ENCODE data around the gene PIH1D2.
"Not testable (repeated sequence)": the region's sequence is repeated elsewhere in the genome, so short reads cannot be mapped to it uniquely, and the experiment has no call there.

PIH1D2 gene

DNA sequence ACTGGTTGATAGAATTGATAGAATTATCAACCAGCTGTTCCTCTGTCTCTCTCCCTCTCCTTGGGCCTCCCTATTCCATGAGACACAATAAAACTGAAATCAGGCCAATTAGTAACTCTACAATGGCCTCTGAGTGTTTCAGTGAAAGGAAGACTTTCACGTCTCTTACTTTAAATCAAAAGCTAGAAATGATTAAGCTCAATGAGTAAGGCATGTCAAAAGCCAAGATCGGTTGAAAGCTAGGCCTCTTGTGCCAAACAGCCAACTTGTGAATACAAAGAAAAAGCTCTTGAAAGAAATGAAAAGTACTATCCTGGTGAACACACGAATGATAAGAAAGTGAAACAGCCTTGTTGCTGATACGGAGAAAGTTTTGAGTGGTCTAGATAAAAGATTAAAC is 16.6 kb downstream of the PIH1D2 start:
- DNase-seq (ENCODE audit: low read depth, low spot score), result no peak

- DNase-seq (ENCODE audit: low read depth, low spot score), result no peak
Observed at GRCh38 chr11:112051768-112052167, 22.0 kb downstream of the PIH1D2 start.

- DNase-seq (ENCODE audit: low read depth, low spot score), result no peak
Observed at GRCh38 chr11:112050721-112051120, 23.1 kb downstream of the PIH1D2 start.

GRCh38 chr11:112049777-112050176 is 24.0 kb downstream of the PIH1D2 start:
- DNase-seq (ENCODE audit: low read depth, low spot score), result no peak

GRCh38 chr11:112048256-112048655 is 25.6 kb downstream of the PIH1D2 start:
- not testable (repeated sequence) for DNase-seq (ENCODE audit: low read depth, low spot score)

GRCh38 chr11:112046647-112047046 is 27.2 kb downstream of the PIH1D2 start:
- not testable (repeated sequence) for DNase-seq (ENCODE audit: low read depth, low spot score)

DNA sequence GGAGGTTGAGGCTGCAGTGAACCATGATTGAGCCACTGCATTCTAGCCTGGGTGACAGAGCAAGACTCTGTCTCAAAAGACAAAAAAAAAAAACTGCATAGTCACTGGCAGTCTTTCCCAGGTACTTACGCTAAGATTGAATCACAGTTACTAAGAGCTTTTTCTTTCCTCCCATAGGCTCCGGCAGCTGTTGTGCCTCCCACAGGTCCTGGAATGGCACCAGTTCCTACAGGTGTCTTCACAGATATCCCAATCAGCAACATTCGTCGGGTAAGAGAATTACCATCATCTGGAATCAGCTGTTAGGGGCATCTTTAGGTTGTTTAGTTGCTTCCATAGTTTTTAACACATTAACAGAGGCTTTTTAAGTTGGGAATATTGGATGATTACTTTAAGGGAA is 28.9 kb downstream of the PIH1D2 start:
- DNase-seq (ENCODE audit: low read depth, low spot score), result no peak

DNA sequence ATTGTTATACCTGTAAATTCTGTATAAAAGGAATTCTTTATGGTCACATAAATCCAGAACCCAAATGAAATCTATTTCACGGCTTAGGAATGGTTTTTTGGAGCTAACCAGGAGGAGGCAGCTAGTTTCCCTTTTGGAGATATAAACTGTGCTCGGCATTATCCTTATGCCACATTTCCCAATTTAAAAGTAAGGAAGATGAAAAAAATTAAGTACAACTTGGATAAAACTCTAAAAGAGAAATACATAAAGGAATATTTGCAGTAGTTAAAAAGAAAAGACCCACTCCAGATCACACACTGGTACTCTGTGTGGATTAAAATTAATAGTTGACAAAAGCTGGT is 30.9 kb downstream of the PIH1D2 start:
- DNase-seq (ENCODE audit: low read depth, low spot score), result no peak

DNA sequence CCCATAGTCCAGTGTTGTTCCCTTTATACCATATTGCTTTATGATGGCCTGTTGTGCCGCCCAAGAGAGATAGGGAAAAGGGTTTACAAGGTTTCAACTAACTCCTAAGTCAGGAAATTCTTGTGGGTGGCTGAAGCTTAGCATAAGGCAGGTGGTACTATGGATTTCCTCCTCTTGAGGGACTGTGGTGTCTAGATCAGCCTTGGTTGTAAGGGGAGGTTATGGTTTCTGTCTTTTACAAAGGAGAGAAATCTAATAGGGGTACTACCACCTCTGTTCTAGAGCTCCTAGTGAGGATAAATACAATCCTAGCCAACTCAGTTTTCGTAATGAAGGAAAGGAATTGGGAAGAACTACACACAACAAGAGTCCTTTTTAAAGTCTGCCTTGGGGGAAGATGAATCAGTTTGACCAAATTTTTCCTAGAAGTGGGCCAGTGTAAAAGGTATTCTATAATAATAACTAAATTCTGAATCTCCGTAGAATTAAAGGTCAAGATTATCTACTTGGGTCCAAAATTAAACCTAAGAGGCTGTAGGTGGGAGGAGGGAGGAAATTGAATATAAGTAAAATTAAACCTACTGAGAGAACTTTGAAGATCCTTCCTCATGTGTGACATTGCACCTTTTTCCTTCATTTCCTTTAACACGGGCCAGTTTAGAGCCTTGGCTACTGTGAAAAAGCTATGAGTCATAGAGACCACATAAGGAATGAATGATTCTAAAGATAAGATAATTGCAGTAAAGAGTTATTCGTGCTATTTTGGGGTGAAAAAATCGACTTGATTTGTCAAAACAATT is 31.5 kb downstream of the PIH1D2 start:
- DNase-seq (ENCODE audit: low read depth, low spot score), result no peak

GRCh38 chr11:112037527-112037926 is 36.3 kb downstream of the PIH1D2 start:
- DNase-seq (ENCODE audit: low read depth, low spot score), result no peak

DNA sequence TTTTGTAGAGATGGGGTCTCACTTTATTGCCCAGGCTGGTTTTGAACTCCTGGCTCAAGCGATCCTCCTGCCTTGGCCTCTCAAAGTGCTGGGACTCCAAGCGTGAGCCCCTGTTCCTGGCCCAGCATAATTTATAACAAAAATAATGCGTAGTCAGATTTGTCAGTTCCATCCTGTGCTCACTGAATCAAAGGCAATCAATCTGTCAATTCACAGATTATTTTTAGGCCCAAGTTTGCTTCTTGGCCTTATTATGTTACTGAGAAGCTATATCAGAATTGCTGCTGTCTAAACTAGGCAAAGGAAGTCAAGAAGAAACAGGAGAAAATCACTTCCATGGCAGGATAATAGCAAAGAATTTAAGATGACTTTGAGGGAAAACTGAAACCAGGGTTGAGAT is 39.9 kb downstream of the PIH1D2 start:
- DNase-seq (ENCODE audit: low read depth, low spot score), result no peak

DNA sequence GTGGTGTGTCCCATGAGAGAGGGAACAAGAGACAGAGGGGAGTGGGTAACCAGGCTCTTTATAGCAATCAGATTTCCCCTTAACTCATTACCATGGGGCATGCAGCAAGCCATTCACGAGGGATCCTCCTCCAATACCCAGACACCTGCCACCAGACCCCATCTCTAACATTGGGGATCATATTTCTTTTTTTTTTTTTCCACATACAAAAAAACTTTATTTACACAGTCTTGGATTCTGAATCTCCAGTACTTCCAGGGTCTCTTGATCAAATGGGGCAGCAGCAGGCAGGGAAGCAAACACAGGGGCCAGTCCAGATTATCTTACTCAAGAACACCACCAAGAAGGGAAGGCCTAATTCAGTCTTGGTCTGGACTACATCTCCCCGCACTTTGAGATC is 44.4 kb downstream of the PIH1D2 start:
- no peak for DNase-seq (ENCODE audit: low read depth, low spot score)

DNA sequence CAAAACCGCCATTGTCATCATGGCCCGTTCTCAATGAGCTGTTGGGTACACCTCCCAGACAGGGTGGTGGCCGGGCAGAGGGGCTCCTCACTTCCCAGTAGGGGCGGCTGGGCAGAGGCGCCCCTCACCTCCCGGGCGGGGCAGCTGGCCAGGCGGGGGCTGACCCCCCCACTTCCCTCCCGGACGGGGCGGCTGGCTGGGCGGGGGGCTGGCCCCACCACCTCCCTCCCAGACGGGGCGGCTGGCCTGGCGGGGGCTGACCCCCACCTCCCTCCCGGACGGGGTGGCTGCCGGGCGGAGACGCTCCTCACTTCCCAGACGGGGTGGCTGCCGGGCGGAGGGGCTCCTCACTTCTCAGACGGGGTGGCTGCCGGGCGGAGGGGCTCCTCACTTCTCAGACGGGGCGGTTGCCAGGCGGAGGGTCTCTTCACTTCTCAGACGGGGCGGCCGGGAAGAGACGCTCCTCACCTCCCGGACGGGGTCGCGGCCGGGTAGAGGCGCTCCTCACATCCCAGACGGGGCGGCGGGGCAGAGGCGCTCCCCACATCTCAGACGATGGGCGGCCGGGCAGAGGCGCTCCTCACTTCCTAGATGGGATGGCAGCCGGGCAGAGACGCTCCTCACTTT is 46.9 kb downstream of the PIH1D2 start:
- DNase-seq (ENCODE audit: low read depth, low spot score), result not testable (repeated sequence)

DNA sequence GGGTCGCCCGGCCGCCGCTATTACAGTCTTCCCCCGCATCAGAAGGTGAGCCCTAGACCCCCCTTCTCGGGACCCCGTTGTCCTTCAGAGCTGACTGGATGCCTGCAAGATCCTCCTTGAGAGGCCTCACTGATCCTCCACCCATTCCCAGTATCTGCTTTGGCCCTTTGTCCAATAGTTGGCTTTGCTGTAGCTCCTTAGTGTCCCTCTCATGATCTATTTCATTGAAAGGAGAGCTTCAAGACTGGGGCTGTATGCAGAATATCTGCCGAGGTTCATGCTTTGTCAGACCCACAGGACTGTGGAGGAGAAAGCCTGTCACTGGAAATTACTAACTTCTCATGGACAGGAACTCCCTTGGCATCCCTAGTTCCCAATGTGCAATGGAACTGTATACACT is 48.1 kb downstream of the PIH1D2 start:
- DNase-seq (ENCODE audit: low read depth, low spot score), result no peak

DNA sequence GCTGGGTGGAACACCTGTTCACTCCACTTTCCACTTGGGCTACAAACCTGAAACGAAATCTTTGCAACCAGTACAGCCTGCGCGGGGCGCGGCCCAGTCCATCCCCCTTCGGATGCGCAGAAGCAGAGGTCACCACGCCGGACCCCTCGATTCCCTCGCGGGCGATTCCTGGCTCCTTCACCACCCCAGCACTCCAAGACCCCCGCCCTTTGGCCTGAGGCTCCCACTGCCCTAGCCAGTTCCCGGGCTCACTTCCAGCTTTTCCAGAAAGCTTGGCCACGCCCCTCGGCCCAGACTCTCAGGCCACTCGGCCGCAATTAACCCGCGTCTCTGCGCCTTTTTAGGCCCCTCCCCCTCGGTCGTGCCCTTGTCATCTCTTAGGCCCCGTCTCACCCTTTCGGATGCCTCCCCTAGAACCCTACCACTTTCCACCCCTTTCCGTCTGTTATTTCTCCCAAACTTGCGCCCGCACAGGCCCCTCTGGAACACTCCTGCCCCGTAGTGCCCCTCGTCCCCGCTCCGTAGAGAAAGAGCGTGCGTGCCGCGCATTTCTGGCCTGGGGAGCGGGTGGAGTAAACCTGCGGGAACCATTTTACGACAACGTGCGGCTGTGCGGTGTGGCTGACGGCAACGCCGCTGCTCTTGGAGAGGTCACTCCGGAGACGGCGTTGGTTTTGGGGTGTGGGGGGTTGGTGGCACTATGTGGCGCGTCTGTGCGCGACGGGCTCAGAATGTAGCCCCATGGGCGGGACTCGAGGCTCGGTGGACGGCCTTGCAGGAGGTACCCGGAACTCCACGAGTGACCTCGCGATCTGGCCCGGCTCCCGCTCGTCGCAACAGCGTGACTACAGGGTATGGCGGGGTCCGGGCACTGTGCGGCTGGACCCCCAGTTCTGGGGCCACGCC is 48.8 kb downstream of the PIH1D2 start, which contains the start of gene DLAT:
TSS of gene DLAT (plus strand) at position 636 of the 906 bp plus-strand sequence. CDS start at position 701, 65 bp downstream.
- DNase-seq (ENCODE audit: low read depth, low spot score), result no peak

GRCh38 chr11:112024178-112024772 is 49.5 kb downstream of the PIH1D2 start:
- no peak for DNase-seq (ENCODE audit: low read depth, low spot score)

DNA sequence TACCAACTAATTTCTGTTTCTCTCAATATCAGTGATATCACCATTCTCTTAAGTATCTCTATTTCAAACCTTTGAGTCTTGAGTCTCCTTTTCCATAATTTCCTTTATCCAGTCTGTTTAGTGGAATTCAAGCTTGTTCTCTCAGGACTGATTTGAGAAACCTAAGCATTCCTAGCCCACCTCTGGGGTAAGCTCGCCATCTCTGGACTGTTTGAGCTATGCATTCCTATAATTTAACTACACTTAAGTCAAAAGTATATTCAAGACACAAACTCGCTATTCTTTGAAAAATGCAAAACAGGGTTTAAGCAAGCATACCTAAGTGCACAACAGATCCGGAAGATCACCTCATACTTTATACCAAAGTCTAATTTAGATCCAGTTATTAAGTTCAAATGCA is 50.7 kb downstream of the PIH1D2 start:
- DNase-seq (ENCODE audit: low read depth, low spot score), result no peak

GRCh38 chr11:112019066-112019465 is 54.8 kb downstream of the PIH1D2 start:
- no peak for DNase-seq (ENCODE audit: low read depth, low spot score)

Measured in brain pericyte (primary cell).